Amygdala (tissue), 56 donors: Measurements from ENCODE around the gene BICDL1.

Experiments used
- DNase-seq, 56 donors: peaks; one replicate each; lab custom pipeline; 2025; lab: John Stamatoyannopoulos, UW

The BICDL1 gene

DNA sequence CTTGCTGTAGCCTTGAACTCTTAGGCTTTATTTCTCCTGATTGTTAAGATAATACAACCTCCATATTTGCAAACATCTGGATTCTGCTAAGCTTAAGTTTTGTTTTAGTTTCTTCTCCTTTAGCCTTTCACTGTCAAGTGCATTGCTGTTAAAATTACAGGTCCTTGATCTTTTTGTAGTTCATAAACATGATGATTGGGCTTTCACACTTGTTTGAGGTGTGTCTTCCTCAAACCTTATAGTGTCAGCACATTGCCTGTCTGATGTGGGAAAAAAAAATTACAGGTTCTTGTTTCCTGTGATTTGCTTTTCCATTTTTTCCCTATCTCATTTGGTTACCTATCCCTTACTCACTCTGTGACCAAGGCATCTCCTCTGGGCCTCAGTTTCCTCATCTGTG lies 59.2 kb downstream of the BICDL1 start:
- DNase-seq: no peak

DNA sequence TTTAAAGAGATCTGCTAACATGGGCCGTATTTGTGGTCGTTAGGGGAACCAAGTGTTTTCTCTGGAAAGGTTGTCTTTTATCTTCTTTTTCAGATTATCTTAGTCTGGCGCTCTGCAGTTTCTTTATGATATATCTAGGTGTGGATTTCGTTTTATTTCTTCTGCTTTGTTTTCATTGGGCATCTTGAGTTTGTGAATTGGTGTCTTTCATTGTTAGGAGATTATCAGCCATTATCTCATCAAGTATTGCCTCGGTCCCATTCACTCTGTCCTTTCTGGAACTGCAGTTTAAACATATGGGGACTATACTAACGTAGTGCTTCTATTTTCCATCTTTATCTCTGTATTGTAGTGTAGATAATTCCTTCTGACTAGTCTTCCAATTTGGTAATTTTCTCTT lies 60.4 kb downstream of the BICDL1 start:
- no peak for DNase-seq

DNA sequence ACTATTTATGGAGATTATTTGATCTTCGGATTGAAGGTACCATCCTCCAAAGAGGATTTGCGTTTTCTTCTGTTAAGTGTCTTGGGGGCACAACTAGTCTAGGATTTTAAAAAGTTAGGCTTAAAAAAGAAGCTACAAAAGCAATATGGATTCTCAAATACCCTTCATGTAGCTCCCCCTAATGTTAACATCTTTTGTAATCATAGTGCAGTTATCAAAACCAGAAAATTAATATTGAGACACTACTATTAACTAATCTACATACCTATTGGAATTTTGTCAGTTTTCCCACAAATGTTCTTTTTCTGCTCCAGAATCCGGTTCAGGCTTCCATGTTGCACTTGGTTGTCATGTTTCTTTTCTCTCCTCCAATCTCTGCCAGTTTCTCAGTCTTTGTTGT lies 62.5 kb downstream of the BICDL1 start:
- DNase-seq: no peak

DNA sequence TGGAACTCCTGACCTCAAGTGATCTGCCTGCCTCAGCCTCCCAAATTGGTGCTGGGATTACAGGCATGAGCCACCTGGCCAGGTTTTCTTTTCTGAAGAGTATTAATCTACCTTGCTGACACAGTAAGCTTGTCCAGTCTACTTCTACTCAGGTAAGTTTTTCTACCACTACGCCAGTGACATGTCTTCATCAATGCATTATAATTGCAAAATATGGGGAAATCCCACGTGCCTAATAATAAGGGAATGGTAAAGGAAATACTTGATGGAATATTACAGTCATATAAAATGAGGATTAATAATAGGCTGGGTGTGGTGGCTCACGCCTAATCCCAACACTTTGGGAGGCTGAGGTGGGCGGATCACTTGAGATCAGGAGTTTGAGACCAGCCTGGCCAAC lies 65.3 kb downstream of the BICDL1 start:
- DNase-seq: no peak

DNA sequence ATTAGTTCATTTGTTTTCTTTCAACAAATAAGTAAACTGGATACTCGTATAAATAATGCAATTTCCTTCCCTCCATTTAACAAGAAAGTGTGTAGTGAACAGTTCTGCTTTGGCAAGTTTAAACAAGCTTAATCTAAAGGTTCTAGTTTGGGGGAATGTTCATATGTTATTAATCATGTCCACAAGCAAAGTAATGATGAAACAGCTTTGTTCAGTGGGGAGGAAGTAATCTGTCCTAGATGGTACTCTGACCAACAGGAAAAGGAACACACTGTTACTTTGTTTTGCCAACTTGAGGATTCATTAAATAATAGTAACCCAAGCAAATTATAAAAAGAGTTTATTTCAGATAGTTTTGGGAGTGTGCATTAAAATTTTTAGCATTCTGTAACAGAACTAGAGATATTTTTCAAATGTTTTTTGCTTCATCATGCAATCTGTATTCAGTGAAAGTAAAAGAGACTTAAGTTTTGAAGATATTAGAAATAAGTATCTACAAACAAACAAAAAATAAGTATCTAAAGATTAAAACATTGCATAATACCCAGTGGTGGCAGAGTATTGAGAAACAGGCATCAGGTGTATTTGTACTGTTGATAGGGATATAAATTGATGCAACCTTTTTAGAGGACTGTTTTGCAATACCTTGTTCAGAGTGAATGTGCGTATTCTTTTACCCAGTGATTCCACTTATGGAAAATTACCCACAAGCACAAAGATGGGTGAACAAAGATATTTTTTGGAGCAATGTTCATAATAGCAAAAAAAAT lies 66.4 kb downstream of the BICDL1 start:
- no peak for DNase-seq

DNA sequence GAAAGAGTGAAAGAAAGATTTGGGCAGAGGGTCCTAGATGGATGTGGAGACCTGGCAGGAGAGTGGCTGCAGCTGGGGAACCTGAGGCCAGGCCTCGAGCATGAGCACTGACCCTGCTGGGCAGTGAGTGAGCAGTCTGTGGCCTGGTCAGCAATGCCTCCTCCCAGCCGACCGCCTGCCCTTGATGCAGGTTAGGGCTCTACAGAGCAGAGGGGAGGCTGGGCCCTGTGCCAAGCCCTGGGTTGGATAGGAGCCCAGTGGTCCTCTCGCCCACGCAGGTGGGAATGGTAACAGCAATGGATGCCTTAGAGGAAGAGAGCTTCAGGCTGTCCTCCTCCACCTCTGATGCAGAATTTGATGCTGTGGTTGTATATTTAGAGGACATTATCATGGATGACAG lies 67.7 kb downstream of the BICDL1 start:
- no peak for DNase-seq

DNA sequence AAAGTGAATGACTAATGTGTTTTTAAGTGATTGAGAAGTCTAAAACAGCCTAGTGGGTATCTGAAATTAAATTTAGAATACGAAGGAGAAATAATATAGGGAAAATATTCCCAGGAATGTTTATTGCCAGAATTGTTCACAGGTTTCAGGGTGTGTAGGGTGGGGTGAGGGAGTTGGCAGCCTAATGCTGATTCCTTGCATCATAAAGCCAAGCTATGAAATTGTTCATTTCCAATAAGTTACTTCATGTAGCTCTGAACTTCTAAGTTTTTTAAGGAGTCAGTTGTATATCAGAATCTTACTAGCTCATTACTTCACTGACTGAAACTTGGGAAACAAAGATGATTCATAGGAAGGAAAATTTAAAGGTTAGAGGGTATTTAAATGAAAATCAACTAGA lies 71.2 kb downstream of the BICDL1 start:
- no peak for DNase-seq

DNA sequence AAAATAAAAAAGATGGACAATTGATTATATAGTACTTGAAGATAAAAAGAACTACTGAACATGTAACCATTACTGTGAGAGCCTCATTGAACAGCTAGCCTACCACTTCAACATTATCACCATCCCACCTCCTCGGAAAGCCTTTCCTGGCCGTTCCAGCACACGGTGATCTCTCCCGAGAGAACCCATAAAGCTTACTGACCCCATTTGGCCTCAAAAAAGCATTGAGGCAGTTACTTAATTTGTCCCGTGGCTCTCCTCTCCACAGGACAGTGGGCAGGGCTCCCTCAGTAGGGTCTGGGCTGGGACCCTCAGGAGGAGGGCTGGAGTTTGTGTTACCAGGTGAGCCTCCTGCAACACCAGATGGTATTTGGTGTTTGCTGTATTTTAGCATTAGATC lies 71.7 kb downstream of the BICDL1 start:
- no peak for DNase-seq

DNA sequence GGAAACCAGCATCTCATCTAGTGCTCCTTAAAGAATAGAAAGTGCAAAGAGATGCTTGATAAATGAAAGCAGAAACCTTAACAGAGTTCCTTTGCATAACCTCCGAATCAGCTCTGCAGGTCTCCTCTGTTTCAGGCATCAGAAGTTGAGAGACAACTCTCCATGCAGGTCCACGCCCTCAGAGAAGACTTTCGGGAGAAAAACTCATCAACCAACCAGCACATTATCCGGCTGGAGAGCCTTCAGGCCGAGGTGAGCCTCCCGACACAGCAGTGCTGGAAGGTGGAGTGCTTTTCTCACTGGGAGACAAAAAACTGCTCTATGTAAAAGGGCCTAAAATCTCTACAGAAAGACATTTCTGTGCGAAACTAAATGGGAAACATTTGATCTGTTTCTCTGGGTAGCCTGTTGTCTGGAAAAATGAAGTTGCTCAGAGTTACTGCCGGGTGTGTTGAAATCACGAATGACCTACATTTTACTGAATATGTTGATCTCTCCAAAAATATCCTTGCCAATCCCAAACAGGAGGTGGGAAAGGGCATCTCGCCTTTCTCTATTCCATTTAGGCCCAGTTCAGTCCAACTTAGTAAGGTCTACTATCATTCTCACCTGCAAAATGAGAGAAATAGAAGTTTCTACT lies 72.7 kb downstream of the BICDL1 start:
- DNase-seq: no peak

DNA sequence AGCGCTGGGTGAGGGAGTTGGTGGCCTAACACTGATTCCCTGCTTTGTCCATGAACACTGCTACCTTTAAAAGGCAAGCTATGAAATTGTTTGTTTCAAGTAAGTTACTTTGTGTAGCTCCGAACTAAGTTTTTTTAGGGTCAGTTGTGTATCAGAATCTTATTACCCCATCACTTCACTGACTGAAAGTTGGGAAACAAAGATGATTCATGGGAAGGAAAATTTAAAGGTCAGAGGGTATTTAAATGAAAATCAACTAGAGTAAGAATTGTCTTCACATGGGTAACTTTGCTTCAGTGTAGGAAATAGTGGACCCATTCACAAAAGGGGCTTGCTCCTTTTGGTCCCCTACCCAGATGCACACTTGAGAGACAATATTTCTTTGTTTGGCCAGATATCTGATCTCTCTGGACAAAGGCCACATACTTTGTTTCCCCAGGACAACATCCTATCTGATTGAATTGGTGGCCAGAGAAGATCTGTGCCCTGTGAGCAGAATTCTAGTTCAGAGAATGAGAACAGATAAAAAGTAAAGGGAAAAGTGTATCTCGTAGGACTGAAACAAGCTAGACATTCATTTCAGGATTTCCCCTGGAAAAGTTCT lies 74.0 kb downstream of the BICDL1 start:
- DNase-seq: no peak

DNA sequence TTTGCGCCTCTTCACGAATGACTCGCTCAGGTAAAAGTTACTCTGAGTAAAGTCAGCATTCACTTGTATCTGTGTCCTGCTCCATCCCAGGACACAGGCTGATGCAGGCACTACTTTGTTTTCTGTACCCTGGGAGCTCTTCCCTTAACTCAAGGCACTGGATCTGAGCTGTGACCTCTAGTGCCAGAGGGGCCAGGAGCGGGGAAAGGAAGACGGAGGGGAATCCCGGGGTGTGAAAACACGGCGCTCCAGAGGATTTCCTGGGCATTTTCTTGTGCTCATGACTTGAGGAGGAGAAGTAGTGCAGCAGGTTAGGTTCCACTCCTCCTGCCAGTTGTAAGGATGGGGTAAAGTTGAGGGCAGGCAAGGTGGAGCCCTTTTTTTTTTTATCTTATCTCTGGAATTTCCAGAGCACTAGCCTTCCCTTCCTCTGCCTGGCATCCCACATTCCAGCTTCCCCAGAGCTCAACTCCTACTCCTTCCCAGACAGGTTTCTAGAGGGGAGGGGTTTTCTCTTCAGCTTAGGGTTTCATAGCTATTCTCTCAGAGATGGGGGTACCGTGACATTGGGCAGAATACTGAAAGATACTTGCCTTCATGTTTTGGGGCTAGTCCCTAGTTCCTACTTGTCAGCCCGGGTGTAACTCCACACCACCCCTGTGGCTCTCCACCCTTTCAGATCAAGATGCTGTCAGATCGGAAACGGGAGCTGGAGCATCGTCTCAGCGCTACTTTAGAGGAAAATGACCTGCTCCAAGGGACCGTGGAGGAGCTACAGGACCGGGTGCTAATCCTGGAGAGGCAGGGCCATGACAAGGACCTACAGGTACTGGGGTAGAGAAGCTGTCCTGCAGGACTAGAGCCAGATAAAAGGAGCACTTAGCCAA lies 75.3 kb downstream of the BICDL1 start:
- no peak for DNase-seq

DNA sequence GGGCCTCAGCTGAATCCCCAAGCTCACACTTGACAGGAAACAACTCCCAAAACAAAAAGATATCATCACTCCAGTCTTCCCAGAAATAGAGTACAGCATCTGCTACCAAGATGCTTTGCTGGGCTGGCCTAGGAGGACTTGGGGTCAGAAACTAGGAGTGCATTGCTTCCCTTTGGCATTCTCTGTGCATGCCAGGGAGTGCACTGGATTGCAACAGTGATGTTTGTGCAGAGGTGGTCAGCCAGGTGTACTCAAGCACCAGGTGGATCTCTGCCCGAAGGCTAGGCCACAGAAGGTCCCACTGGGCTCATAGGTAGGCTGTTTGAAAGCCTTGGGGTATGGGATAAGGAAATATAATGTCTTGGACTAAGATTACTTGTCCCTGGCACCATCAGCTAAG lies 76.4 kb downstream of the BICDL1 start:
- no peak for DNase-seq

DNA sequence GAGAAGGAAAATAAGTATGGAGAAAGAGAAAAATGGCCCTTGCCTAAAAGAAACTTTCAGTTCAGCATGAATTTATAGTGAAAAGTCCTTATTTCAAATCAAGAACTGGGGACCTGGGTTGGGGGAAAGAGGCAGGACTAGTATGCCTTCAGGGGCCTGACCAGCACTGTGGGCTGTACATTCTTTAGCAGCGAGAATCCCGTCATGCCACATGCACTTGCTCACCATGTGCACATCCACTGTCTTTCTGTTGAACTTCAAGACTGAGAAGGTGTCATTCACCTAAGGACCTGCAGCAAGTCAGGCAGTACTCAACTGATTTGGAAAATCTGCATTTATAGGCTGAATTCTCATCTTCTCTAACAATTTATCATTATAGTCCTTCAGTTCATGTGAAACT lies 77.3 kb downstream of the BICDL1 start:
- DNase-seq: no peak

DNA sequence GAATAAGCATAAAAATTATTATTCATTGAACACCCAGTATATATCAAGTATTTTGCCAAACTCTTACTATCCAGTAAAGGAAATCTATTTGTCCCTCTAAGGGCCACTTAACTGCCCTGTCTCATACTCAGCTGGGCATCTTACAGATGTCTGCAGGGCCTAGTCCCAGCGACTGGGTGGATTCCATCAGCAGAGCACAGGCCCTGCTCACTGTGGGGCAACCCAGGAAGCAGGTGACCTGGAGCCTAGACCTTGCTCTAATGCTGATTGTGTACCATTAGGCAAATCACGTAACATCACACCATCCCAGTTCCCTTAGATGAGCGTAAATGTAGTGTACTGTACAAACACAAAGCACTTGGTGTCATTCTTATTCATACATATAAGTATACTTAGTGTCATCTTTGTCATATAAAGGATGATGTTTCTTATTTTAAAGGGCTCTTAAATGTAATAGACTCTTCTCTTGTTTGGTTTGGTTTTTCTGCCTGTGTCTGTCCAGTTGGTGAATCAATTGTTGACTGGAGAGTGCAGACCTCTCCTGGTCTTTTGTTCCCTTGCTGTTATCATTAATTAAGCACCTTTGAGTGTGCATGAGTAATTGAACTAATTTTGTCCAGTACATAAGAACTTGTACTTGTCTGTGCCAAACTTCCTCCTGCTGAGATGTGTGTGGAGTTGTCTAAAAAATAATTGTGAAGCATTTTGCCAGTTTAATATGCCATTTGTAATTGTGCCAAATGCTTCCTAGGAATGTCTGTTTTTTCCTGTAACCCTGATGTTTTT lies 78.2 kb downstream of the BICDL1 start:
- no peak for DNase-seq

DNA sequence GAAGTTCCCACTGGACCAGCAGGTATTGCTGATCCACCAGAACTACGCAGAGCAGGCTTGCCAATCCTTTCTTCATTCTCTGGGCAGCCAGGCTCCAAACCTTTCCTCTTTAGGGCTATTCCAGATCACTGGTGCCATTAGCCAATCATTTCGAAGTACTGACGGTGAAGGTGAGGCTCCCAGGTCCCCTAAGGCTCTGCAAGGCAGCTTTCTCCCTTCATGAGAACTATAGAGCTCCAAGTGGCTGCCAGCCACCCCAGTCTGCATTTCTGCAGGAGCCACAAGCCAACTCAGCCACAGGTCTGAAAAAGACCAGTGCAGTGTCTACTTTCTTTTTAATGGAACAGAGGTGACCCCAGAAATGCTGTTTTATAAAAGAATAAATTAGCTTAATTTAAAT lies 78.9 kb downstream of the BICDL1 start:
- no peak for DNase-seq

DNA sequence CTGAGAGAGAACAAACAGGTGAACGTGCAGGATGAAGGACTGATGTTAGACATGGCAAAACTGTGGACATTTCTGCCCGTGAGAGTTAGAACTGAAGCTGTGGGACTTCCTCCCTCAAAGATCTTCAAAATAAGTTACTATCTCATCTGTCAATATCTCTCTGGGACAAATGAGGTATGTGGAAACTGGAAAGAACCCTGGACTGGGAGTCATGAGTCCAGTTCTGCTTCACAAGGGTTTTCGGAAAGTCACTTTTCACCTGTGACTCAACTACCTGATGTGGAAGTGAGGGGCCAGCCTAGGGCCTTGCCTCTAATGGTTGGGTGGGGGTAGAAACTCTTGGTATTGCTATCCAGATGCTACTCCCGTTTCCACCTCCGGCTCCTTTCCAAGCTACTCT lies 80.2 kb downstream of the BICDL1 start:
- DNase-seq: no peak

DNA sequence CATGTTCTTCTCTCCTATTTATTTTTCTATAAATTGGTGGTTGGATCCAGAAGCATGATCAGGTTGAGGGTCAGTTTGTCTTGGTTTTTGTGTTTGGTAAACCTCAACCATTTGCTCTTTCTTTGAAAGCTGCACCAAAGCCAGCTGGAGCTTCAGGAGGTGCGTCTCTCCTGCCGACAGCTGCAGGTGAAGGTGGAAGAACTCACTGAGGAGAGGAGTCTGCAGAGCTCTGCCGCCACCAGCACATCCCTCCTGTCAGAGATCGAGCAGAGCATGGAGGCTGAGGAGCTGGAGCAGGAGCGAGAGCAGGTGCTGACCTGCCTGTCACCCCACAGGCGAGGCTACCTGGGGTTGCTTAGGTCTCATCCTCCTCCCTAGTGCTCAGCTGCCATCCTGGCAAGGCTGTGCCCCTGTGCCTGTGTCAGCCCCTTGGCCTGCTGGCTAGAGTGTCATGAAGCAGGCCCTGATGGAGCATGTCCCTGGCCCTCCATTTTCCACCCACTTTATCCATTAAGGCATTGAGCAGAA lies 82.5 kb downstream of the BICDL1 start:
- DNase-seq: no peak

DNA sequence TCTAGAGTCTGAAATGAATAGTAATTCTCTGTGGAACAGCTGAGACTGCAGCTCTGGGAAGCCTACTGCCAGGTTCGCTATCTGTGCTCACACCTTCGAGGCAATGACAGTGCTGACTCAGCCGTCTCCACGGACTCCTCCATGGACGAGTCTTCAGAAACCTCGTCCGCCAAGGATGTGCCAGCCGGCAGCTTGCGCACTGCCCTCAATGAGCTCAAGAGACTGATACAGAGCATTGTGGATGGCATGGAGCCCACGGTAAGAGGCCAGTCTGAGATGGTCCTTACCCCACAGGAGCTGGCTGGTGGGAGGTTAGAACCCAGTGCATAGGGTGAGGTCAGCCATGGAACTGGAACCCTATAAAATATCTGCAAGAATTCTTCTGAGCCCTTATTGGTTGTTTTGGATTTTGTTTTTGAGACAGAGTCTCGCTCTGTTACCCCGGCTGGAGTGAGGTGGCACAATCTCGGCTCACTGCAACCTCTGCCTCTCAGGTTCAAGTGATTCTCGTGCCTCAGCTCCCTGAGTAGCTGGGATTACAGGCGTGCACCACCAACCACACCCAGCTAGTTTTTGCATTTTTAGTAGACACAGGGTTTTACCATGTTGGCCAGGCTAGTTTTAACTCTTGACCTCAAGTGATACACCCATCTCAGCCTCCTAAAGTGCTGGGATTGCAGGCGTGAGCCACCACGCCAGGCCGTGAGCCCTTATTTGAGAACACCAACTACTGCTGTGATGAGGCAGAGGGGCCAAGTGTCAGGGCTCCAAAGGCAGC lies 83.6 kb downstream of the BICDL1 start:
- DNase-seq: no peak

DNA sequence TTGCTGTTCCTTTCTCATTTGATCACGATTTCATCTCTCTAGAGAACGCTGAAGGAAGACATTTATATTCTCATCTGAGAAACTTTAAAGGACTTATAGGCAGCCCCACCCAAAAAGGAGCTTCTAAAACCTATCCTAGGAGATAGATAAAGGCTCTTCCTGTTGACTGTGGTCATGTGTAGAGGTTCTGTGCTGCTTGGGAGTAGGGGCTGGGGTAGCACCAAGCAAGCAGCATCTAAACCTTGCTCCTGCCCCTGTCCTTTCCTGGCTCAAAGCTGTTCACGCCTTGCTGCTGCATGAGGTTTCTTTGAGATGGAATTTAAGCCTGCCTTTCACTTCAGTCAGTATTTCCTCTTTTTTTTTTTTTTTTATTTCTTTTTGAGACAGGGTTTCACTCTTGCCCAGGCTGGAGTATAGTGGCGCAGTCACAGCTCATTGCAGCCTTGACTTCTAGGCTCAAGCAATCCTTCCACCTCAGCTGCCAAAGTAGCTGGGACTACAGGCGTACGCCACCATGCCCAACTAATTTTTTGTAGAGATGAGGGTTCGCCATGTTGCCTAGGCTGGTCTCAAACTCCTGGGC lies 86.1 kb downstream of the BICDL1 start:
- no peak for DNase-seq
